PFSK-1 (cell line): ENCODE results near the gene ALDH3A1.

Experiments used
- FOXP2 ChIP-seq: optimal IDR thresholded peaks from 2 replicates; pipeline ENCODE3; 2011; ENCODE audit warnings: borderline replicate concordance, control low read depth, inconsistent platforms; ENCODE audit not compliant: insufficient read depth; ENCODE audit errors: extremely low read length, extremely low read depth
- POLR2AphosphoS5 ChIP-seq: IDR thresholded peaks from 2 replicates; pipeline ENCODE4 v1.6.1; 2012; ENCODE audit warnings: low read depth, mild to moderate bottlenecking, control low read depth, low read length, moderate library complexity
- REST ChIP-seq, 2 experiments: IDR thresholded peaks; 2 replicates each; pipeline versions ENCODE4 v1.6.1 to v1.8.0; 2011 to 2012; ENCODE audit warnings: low read depth in 2 of 2, low read length in 2 of 2, control low read depth in 1 of 2, inconsistent platforms in 1 of 2, mild to moderate bottlenecking in 1 of 2, moderate library complexity in 1 of 2; ENCODE audit not compliant: insufficient read depth in 1 of 2
- TAF1 ChIP-seq: IDR thresholded peaks from 2 replicates; pipeline ENCODE4 v1.6.1; 2012; ENCODE audit warnings: low read length, control low read depth, borderline replicate concordance; ENCODE audit not compliant: insufficient read depth

GRCh38 chr17:19760746-19761145 lies 12.6 kb upstream of the ALDH3A1 start:
- no peak for TF ChIP-seq TAF1
- TF ChIP-seq POLR2AphosphoS5: no peak
- no peak for TF ChIP-seq REST (IDR thresholded peaks at IDR 0.05; ENCODE audit: insufficient read depth in 1 of 2, low read depth in 2 of 2, low read length in 2 of 2)
- TF ChIP-seq FOXP2: no peak
